ENCODE measurements around the gene RCN2. TPM values are rescaled to one million over a fixed set of nuclear protein-coding genes. Genes with fewer than 3 reads are reported as not detected.
A peak's percentile ranks its signal among the peaks of the same experiment; 100 is the strongest.
"Not testable (repeated sequence)": the region's sequence is repeated elsewhere in the genome, so short reads cannot be mapped to it uniquely, and the experiment has no call there.

Gene RCN2
- total RNA-seq, 1 donor from 2014 or later, result 24.0 TPM

DNA sequence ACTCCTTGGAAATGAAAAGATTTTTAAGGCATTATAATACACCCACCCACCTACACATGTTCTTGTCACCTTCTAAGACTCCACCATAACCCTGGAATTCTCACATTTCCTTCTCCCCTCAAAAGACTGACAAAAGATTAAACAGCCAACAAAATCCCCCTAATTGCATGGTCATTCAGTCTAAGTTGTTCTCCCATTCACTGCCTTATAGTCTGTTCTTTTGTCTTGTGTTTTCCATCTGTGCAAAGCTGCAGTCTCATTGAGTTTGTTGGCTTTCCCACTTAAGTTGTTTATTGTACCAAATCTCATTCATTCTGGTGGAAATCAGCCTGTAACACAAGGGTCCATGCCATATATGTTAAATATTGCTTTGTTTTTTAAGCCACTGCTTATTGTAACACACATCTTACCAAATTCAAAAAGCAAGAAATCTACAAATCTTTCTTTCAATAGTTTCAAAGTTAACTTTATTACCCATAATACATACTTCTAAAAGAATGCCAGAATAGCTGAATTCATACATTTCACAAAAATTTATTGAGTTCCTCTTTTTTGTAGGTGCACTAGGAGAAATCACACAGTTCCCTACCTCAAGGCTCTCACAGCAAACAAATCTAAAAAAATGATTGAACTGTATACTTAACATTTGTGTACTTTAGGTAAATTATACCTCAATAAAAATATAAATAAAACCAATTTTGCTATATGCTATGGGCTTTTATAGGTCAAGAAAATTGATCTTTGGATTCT is 2.4 kb upstream of the RCN2 start:
- DNase-seq, result no peak
- no peak for ATAC-seq
- intact Hi-C loops (cut with micrococcal nuclease), result no loop called here

DNA sequence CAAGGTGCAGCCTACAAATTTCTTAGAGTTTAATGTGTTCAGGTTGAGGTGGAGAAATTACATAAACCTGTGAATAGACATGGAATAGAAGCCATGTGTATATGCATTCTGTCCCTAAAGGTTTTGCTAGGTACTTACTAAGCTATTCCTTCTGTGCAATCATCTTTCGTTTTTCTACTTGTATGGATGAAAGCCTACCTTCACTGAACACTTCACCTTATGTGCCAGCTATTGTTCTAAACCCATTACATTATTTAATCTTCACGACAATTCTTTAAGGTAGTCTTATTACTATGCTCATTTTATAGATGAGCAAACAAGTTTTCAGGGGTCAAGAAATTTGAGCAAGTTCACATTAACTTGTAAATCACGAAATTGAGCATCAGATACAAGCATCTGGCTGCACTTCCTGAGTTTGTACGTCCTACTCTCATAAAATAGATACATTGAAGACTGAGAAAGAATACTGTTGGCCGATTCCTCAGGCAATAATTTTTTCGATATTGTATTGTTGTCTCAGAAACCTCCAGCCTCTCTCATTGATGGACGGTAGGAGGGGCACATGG is 635 bp upstream of the RCN2 start:
- intact Hi-C loops (cut with micrococcal nuclease), result no loop called here
- no peak for ATAC-seq

DNA sequence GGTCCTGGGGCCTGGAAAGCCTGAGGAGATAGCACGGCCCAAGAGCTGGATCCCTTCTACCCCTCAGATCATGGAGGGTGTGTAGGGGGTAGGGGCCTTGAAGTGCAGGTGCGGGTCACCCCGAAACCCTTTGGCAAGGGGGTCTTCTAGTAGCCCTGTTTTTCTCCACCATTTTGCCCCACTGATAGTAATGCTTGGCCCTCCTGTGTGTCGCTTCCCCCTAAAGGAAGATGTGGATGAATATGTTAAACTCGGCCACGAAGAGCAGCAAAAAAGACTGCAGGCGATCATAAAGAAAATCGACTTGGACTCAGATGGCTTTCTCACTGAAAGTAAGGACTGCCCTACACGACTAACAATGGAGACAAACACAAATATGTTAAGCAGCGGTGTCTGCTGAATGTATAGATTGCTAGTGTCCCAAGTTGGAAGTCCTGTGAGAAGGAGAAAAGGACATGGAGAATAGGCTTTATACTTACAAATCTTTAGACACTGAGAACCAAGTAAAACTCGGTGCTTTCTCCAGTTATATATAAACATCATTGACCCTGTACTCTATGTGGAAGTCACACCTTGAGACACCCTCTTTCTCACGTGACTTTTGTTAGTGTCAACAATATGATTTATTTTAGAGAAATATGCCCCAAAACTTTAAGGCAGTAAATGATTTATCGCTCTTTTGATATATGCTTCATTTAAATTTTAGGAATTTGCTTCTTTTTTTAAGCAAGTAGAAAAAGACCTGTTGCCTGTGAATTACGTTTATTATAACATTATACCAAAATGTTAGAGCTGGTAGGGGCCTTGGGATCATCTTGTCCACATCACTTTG is 802 bp downstream of the RCN2 start:
- DNase-seq (no peak), ATAC-seq (no peak)
- intact Hi-C loops (cut with micrococcal nuclease), result no loop called here

More for the DNA sequence above, 635 bp upstream of the RCN2 start:
- no peak for DNase-seq

DNA sequence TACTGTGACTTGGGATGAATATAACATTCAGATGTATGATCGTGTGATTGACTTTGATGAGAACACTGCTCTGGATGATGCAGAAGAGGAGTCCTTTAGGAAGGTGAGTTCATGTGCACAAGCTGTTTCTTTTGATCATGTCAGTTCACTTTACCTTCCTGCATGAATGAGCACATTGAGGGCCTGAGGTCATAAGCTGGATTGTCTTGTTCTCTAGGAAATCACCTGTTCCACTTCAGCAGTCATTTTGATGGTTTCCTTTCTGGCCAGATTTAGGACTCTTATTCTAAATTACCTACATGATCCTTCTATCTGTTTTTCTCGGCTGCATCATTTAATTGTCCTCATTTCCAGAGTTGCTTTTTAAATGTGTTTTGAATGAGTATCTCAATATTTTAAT is 4.1 kb downstream of the RCN2 start:
- intact Hi-C loops (cut with micrococcal nuclease), result no loop called here
- no peak for ATAC-seq
- no peak for DNase-seq

DNA sequence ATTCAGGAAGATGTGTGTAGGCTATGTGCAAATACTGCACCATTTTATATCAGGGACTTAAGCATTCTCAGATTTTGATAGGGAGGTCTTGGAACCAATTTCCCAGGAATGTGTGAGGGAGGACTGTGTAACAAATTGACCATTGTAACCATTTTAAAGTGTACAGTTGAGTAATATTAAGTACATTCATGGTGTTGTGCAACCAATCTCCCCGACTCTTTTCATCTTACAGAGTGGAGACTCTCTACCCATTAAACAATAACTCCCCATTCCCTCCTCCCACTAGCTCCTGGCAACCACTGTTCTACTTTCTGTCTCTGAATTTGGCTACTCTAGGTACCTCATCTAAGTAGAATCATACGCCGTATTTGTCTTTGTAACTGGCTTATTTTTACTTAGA is 5.1 kb downstream of the RCN2 start:
- intact Hi-C loops (cut with micrococcal nuclease), result no loop called here
- ATAC-seq (no peak), DNase-seq (no peak)

DNA sequence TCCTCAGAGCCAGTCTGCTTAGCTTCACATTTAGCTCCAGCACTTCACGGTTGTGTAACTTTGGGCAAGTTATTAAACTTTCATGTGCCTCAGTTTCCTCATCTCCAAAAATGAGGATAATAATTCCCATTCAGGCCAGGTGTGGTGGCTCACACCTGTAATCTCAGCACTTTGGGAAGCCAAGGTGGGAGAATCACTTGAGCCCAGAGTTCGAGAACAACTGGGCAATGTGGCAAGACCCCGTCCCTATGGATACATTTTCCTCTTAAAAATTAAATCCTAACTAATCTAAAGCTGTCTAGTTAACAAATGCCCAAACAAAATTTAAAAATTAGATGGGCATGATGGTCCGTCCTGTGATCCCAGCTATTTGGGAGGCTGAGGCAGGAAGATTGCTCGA is 7.2 kb downstream of the RCN2 start:
- no peak for DNase-seq
- intact Hi-C loops (cut with micrococcal nuclease), result no loop called here
- ATAC-seq, result no peak

DNA sequence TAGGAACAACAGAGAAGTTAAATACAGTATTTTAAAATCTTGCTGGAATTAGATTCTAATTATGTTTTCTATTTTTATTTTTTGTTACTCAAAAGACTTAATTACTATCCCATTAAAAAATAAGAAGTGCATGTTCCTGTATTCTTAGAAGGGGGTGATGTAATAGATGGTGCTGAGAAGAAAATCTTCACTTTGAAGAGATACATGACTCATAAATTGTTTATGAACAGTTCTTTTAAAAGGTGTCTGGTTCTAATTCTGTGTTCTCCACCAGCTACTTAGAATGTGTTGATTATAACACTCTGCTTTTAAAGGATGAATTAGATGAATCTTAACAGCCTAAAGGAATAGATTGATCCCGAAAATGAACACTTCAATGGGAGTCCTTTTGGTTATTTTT is 8.2 kb downstream of the RCN2 start:
- no peak for ATAC-seq
- no peak for DNase-seq
- intact Hi-C loops (cut with micrococcal nuclease), result no loop called here

DNA sequence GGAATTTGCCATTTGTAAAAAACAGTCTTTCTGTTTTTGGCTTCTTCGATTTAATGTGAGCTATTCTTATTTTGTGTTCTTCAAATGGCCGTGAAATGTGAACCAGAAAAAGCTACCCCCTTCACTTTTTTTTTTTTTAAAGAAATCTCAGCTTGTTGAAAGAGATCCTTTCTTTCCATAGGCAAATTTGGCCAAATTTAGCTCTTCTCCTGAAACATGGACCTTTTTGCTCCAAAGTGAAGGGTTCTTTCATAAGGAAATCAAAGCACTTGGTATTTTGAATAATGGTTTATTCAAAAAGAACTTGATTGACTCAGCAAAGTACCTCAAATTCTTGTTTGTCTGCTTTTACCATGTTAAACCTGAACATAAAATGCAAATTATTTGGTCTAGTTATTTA is 10.1 kb downstream of the RCN2 start:
- intact Hi-C loops (cut with micrococcal nuclease), result no loop called here
- ATAC-seq (no peak), DNase-seq (no peak)

DNA sequence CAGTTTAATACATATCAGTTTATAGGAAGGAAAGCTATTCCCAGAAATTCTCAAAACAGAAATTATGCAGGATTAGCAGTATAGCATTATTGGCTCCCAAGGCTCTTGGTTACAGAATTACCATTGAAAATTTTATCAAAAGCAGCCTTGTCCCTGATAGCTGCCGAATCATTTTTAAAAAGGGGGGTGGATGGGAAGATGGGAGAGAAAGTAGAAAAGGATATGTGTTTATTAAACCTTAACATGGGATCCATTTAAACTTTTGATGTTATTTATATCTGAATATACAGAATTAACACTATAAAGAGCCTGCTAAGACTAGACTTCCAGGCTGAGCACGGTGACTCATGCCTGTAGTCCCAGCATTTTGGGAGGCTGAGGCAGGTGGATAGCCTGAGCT is 10.8 kb downstream of the RCN2 start:
- intact Hi-C loops (cut with micrococcal nuclease), result no loop called here
- no peak for DNase-seq
- ATAC-seq, result no peak

DNA sequence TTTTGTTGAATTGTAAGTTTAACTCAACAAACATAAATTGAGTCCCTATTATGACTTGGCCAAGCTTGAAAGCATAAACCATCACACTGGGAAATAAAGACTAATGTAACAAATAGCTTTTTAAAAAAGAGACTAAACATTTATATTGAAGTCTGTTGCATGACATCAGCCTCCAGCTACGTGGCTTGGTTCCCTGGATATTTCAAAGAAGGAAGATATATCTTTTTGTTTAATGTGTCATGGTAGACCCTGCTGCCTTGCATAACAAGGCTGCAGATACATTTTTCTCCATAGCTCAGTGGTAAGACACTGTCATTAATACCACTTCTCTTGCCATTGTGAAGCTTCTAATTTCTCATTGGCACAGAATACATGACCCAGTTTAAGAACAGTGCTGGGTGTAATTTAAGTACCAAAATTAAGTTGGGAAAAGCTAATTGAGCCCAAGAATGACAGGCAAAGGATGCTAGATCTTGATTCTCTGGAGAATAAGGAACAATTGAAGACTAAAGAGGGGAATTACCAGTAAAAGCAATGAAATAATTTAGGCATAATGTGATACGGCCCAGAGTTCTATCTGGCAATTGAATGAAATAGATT is 14.0 kb downstream of the RCN2 start:
- intact Hi-C loops (cut with micrococcal nuclease), result no loop called here
- DNase-seq (no peak), ATAC-seq (no peak)

DNA sequence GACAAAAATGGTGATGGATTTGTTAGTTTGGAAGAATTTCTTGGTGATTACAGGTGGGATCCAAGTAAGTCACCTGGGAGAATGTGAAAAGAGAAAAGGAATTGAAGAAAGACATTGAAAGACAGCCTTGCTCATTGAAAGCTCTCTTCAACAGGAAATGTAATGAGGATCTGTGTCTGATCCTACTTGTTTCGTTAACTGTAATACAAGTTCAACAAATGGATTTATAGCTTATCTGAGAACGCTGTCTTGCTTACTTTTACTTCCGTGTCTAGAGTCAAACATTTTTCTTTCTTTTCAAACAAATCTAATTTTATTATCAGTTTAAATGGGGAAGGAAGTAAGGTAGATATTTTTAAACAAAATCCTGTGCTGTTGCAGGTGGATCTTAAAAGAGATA is 15.9 kb downstream of the RCN2 start:
- intact Hi-C loops (cut with micrococcal nuclease), result no loop called here
- ATAC-seq, result no peak
- no peak for DNase-seq

DNA sequence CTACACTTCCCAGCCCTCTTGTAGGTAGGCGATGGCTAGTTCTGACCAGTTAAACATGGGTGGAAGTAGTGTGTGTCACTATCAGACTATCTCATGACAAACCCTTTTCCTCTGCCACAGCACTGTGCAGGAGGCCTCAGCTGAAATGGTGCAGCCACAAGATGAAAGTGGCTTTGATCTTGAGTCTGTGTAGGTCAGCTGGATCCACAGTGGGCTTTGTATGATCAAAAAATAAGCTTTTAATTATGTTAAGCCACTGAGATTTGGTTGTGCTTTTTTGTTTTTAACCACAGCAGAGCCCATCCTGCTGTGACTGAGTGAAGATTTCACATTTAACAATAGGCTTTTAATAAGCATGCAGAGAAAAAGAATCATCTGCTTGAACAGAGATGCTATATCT is 19.7 kb downstream of the RCN2 start:
- DNase-seq, result no peak
- ATAC-seq, result no peak
- intact Hi-C loops (cut with micrococcal nuclease), result no loop called here

DNA sequence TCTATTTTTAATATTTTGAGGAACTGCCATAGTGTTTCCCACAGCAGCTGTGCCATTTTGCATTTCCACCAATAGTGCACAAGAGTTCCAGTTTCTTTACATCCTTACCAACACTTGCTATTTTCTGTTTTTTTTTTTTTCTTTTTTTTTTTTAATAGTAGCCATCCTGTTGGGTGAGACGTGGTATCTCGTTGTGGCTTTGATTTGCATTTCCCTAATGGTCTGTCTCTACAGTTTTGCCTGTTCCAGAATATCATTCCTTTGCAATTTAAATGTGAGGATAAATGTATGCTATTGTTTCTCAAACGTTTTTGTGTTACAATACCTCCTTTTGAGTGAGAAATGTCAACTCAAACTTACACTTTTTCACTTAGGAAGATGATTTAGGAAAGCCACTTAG is 22.4 kb downstream of the RCN2 start:
- ATAC-seq (no peak), DNase-seq (no peak)
- intact Hi-C loops (cut with micrococcal nuclease), result no loop called here

DNA sequence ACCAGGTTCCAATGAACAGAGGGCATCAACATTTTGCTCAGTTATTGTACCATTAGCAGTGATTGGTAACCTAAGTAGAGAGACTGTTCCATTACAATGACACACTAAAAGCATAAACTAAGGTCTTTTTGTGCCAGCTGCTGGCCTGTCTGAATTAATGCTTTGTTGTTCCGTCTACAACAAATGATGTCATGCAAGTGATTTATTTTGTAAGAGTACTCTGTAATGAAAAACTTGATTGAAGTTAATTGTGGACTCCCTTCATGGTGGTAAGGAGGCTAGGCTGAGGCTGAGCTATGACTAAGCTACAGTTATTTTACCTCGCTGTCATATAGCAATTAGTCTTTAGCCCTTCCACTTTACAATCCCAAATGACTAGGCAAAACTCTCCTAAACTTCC is 23.2 kb downstream of the RCN2 start:
- intact Hi-C loops (cut with micrococcal nuclease), result no loop called here
- no peak for ATAC-seq

DNA sequence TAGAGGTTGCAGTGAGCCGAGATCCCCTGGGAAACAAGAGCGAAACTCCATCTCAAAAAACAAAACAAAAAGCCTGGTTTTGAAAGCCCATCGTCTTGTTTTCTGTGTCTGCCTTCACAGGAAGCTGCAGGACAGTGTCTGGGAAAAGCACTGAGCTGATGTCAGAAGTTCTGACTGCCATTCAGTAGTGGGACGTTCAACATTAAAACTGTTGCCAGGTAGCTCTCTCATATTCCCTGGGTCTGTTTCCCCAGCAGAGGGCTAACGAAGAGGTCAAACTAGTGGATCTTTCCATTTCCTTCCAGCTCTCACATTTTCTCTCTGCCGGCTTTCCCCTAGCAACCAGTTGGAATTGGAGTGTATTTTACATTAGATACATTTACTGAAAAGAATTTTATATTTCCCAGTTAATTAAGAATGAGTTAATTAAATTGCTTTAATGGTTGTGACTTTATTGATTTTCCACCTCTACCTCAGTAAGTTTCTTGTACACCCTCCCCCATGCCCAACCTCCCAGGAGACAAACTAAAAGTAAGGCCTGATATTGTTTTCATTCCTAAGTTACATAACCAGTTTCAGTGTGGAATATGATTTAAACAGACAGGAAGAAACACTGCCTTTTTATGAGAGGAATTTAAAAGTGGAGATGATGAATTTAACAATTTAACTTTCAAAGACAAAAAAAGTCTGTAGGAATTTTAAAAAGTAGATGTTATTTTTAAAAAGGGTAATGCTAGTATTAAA is 29.9 kb downstream of the RCN2 start:
- DNase-seq (no peak), ATAC-seq (no peak)
- intact Hi-C loops (cut with micrococcal nuclease), result no loop called here

More for the DNA sequence above, 23.2 kb downstream of the RCN2 start:
- DNase-seq, result no peak

DNA sequence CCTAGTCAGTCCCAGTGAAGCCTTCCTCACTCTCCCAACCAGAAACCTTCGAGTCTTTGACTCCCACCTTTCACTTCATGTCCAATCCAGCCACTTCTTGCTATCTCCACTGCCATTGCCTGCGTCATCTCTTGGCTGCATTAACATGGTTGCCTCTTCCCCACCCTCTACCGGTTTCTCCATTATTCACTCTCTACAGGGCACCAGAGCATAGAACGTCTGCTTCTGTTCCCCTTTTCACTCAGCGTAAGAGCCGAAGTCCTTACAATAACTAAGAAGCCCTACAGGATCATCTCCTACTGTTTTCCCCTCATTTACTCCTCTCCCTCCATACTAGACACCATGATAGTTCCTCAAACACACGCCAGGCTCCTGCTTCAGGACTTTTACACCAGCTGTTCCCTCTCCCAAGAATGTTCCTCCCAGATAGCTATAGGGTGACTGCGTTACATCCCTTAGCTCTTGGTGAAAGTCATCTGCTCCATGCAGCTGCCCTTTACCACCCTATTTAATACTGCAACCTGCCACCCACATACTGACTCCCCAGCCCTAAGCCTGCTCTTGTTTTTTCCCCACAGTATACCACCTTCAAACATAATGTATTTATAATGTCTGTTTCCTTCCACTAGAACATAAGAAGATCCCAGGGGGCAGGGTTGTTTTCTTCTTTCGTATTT is 30.9 kb downstream of the RCN2 start:
- DNase-seq (no peak), ATAC-seq (no peak)
- intact Hi-C loops (cut with micrococcal nuclease), result no loop called here

DNA sequence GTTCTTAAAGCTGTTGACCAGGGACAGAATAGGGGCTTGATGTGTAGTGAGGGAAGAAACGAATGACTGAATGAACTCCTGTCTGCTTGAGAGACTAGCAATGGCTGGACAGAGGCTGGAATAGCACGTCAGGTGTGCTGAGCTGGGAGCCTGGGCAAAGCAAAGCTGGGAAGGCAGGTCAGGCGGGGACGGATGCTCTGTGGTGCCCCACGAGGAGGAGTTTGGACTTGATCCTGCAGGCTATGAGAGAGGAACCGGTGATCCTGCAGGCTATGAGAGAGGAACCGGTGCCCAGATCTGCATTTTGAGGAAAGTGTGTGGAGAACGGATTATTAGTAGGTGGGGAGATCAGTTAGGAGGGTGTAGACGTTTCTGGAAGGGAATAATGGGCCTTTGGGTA is 32.0 kb downstream of the RCN2 start:
- intact Hi-C loops (cut with micrococcal nuclease), result no loop called here
- DNase-seq (no peak), ATAC-seq (peak; percentile 39)

DNA sequence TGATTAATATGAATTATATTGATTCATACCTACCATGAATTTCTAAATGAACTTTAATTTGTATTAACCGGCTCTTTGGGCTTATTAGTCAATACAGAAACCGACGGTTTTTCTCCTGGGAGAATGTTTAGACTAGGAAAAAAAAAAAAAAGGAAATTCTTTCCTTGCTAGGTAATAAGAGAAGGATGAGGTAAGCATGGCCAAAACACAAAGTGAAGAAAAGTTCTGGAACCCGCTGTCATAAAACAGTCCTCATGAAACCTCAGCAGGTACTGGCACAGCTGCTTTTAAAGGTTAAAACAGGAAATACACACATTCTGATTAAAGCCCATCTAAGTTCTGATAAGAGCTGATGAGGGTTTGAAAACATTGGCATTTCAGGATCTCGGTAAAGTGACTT is 32.6 kb downstream of the RCN2 start:
- intact Hi-C loops (cut with micrococcal nuclease), result no loop called here
- no peak for ATAC-seq
- no peak for DNase-seq

DNA sequence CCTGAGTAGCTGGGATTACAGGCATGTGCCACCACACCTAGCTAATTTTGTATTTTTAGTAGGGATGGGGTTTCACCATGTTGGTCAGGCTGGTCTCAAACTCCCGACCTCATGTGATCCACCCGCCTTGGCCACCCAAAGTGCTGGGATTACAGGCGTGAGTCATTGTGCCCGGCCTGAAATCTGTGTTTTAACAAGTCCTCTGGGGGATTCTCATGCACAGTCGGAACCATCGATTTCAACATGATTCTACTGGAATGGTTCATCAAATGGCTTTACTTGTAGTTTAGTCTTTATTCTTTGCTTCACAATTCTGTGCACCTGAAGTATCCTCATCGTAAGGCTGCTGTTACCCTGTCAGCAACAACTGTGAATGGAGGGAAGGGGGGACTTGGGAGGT is 34.5 kb downstream of the RCN2 start:
- intact Hi-C loops (cut with micrococcal nuclease); DNase-seq; ATAC-seq: not testable (repeated sequence)

Data from left ventricle myocardium superior (tissue), 1 donor.